GM21825 (cell line): ENCODE results near the gene PICALM.
"Not testable (repeated sequence)": the region's sequence is repeated elsewhere in the genome, so short reads cannot be mapped to it uniquely, and the experiment has no call there.

Experiments used
- ATAC-seq: cut with Tn5 transposase; IDR thresholded peaks from one replicate; pipeline ENCODE4 v1.9.1; 2021; ENCODE audit warnings: mild to moderate bottlenecking, moderate library complexity; ENCODE audit not compliant: unreplicated experiment

Gene PICALM

DNA sequence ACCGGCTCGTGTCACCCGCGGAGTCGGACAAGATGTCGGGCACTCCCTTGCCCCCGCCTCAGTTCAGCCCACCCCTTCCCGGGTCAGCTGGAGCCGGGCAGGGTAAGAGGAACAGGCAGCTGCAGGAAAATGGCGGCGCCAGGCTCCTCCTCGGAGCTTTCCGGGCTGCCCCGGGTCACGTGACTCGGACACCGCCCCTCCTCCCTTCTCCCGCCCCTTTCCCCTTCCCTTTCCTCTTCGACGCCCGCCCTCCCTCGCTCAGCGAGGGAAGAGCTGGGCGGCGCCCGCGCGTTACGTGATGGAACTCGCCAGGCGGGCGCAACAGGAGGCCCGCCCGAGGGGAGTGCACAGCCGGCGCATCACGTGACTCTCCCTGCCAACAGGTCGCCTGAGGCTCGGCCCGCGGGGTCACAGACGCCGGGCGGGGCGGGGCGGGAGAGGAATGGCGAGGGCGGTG lies at the start of gene PICALM:
PICALM (minus strand) TSS at position 134 of the 457 bp plus-strand sequence. CDS start 304 bp downstream, outside the sequence.
- ATAC-seq = peak; percentile 86

DNA sequence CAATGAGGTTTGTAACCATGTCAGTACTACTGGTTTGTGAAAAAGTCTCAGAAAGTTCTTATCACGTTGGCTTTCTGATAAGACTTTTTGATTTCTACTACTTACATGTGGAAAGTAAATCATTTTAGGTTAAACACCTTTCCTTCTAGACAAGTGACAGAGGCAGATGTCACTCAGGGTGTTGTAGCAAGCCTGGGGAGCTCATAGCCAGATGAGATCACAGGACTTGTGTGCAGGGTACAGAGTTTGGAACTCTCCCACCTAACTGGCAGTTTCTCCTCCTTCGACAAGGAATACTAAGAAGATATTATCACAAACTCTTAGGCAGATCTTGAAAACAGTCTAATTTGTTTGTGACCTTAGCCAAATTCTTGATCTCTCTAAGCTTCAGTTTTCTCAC lies 49.4 kb upstream of the PICALM start:
- ATAC-seq = no peak

GRCh38 chr11:86117712-86118063 lies 48.8 kb upstream of the PICALM start:
- no peak for ATAC-seq

- no peak for ATAC-seq
Observed at GRCh38 chr11:86117001-86117711, 48.3 kb upstream of the PICALM start.

- peak; percentile 84 for ATAC-seq
Observed at GRCh38 chr11:86116386-86116726, 47.5 kb upstream of the PICALM start.

DNA sequence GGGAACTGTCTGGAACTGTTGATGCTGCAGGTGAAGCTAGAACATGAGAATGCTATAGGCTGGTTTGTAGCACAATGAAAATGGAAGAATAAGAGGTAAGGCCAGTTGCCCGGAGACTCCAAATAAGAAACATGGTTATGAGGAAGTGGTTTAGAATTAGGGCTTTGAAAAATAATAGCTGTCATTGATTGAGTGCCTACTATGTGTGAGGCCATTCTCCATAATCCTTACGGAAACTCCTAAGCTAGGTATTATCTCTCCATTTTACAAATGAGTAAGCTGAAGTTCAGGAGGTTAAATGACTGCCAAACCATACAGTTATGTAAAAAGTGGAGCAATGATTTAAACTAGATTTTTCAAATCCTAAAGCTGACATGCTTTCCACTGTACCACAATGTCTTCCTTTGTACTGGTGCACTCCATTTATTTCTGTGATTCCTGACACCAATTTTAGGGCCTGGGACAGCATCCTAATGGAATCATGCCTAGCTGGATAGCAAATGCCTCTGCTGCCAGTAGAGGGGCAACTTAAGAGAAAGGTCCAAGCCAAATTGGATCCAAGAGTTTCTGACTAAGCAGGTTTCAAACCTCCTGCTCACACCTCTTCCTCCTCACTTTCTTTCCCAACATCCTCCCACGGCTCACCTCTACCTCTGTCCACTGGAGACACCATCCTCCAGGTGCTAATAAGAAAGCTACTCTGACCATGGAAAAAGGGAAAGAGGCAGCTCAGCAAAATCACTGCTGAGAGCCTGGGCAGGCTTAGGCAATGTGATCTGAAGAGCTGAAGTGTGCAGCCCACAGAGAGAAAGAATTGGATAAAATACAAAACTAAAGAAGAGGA lies 46.9 kb upstream of the PICALM start:
- peak; percentile 22 for ATAC-seq

- no peak for ATAC-seq
Observed at GRCh38 chr11:86108890-86109638, 40.2 kb upstream of the PICALM start.

DNA sequence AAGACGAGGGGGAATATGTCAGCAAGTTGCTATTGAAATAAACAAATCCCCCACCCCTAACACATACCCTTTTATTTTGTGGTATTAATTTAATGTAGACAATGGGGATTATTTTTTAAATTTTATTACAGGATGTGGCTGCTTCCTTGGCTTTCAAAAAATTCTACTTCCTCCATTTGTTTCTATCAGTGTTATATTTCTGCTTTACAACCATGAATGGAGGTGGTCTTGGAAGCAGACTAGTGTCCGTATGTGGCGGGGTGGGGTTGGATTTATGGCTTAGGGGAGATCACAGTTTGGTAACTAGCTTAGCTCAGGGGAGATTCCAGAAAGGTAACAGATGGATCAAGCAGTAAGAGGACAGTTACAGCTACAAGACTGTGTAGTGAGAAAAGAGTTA lies 39.3 kb upstream of the PICALM start:
- ATAC-seq = no peak

GRCh38 chr11:86106916-86107315 lies 38.0 kb upstream of the PICALM start:
- no peak for ATAC-seq

GRCh38 chr11:86106031-86106430 lies 37.1 kb upstream of the PICALM start:
- ATAC-seq = not testable (repeated sequence)

DNA sequence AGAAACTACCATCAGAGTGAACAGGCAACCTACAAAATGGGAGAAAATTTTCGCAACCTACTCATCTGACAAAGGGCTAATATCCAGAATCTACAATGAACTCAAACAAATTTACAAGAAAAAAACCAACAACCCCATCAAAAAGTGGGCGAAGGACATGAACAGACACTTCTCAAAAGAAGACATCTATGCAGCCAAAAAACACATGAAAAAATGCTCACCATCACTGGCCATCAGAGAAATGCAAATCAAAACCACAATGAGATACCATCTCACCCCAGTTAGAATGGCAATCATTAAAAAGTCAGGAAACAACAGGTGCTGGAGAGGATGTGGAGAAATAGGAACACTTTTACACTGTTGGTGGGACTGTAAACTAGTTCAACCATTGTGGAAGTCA lies 36.7 kb upstream of the PICALM start:
- not testable (repeated sequence) for ATAC-seq

DNA sequence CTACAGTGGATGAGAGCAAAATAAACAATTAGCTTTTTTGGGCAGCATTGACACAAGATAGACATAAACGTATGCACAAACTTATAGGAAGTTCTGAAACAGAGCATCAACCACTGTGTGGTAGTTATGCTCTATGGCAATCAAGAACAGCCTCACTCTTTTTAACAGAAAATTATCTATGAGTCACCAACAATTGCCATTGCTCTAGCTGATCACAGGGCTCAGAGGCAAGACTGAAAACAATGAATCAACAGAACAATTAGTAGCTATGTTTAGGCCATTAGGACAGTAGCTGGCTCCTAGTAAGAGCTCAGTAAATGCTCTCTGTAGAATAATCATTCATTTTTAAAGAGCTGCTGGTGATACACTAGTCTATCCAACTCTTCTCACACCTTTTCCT lies 34.9 kb upstream of the PICALM start:
- no peak for ATAC-seq

DNA sequence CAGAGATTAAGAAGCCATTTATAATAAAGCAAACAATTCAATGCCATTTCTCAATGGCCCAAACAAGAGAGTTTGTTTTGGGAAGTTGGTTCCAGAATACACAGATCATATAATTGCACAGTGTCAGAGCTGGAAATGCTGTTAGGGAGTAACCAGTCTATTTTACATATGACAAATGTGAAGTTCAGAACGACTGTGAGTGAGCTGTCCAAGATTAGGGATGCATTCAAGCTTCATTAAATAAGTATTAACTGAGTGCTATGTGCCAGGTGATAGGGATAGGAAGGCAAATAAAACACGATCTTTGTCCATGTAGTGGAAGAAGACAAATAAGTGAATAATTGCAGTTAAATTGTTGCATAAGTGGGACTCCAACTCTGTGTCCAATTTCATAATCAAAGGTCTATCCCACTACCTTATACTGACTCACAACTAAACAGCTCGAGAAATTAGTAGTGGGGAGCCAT lies 33.1 kb upstream of the PICALM start:
- ATAC-seq = no peak

GRCh38 chr11:86101493-86101892 lies 32.6 kb upstream of the PICALM start:
- ATAC-seq = no peak

DNA sequence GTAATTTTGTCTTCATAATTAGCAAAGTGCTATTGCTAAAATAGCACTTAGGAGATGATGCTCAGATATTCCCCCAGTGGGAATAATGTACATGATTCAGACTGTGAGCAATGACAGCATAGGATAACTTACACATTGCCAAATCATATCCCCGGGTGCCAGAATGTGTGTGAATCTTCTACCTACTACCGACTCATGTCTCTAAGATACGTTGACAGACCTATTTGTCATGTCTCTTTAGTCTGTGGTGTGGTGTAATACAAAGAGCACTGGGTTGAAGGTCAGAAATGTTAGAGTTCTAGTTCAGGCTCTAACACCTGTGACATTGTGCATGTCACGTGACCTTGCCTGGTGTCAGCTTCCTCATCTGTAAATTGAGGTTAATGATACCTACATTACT lies 31.0 kb upstream of the PICALM start:
- no peak for ATAC-seq

- no peak for ATAC-seq
Observed at GRCh38 chr11:86097980-86098379, 29.1 kb upstream of the PICALM start.

DNA sequence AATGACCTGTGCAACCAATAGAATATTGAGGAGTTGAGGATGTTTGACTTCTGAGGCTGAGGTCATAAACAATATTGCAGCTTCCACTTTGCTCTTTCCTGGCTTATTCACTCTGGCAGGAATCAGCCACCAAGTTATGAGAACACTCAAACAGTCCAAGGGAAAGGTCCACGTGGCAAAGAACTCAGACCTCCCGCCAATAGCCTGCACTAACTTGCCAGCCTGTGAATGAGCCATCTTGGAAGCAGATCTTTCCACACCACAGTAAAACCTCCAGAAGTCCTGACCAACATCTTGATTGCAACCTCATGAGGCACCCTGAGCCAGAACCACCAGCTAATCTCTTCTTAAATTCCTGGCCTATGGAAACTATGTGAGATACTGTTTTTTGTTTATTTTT lies 22.7 kb upstream of the PICALM start:
- no peak for ATAC-seq

- no peak for ATAC-seq
Observed at GRCh38 chr11:86091086-86091485, 22.2 kb upstream of the PICALM start.

DNA sequence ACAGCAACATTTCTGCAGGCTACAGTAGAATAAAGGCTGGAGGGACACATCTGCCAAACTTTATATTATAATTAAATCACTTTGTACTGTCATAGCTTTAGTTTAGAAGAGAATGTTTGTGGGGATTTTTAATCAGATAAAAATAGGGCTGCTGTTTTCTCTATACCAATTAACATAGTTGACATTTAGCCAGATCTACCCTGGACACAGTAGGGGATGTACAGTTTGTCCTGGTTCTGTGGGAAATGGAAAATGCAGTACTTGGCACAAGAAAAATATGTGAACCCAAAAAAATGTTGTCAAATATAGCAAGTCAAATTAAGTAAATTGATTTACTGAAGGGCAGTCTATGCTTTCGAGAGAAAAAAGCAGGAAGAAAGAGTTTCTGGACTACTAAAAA lies 20.8 kb upstream of the PICALM start:
- ATAC-seq = no peak

- ATAC-seq = not testable (repeated sequence)
Observed at GRCh38 chr11:86087688-86088087, 18.8 kb upstream of the PICALM start.

GRCh38 chr11:86087256-86087655 lies 18.4 kb upstream of the PICALM start:
- no peak for ATAC-seq
